Endothelial cell of umbilical vein (primary cell): Measurements from ENCODE around the gene RBL1. TPM values are rescaled to one million over a fixed set of nuclear protein-coding genes. Genes with fewer than 3 reads are reported as not detected.

Source experiments
- BruUV-seq: library from RNA; stranded (reverse); fragments of 400-500 nt; replicated peaks from 2 replicates; lab custom pipeline; 2021; lab: Mats Ljungman, UMichigan
- CTCF ChIA-PET: fragments of 300-600, 350-600 bp; sonication (Branson Sonifier 250); formaldehyde crosslinking; loops from one replicate; lab custom pipeline; 2021; ENCODE audit warnings: antibody characterized with exemption, inconsistent platforms; lab: Charles Lee
- POLR2A ChIA-PET: fragments of 300-600, 350-600 bp; sonication (Branson Sonifier 250); formaldehyde crosslinking; loops from one replicate; lab custom pipeline; 2021; ENCODE audit warnings: antibody characterized with exemption, inconsistent platforms; lab: Charles Lee
- DNase-seq: peaks from one replicate; pipeline ENCODE4 v3.0.0-alpha.2; 2011; ENCODE audit warnings: low read depth, low spot score
- FAIRE-seq: peaks from 2 replicates; lab custom pipeline; 2011; peaks lifted over from hg19 to GRCh38; lab: Jason Lieb, UNC
- H2AFZ ChIP-seq: 2 replicates; pipeline ENCODE4 v1.6.0; 2012; ENCODE audit warnings: low read depth, low read length, control low read depth, inconsistent platforms
- H3K27ac ChIP-seq: 2 replicates; pipeline ENCODE4 v1.5.1; 2011; ENCODE audit warnings: low read depth, mild to moderate bottlenecking, control low read depth, low read length, moderate library complexity; ENCODE audit not compliant: insufficient read depth
- H3K27me3 ChIP-seq, 2 experiments: 2 replicates each; pipeline versions ENCODE4 v1.6.0 to v1.6.1; 2011; ENCODE audit warnings: low read length in 2 of 2, mixed read lengths in 1 of 2; ENCODE audit not compliant: control insufficient read depth in 2 of 2, insufficient read depth in 2 of 2
- H3K36me3 ChIP-seq, 2 experiments: 2 replicates in 1 of 2; 3 replicates in 1 of 2; pipeline ENCODE4 v1.5.1; 2011; ENCODE audit warnings: low read length in 2 of 2, mild to moderate bottlenecking in 1 of 2, moderate library complexity in 1 of 2; ENCODE audit not compliant: control insufficient read depth in 2 of 2, insufficient read depth in 2 of 2; ENCODE audit errors: extremely low read depth in 1 of 2
- H3K4me1 ChIP-seq: 3 replicates; pipeline ENCODE4 v1.5.1; 2011; ENCODE audit warnings: mild to moderate bottlenecking, low read length; ENCODE audit not compliant: control insufficient read depth, insufficient read depth; ENCODE audit errors: extremely low read depth
- H3K4me2 ChIP-seq: 2 replicates; pipeline ENCODE4 v1.6.1; 2011; ENCODE audit warnings: low read length, control low read depth, mixed read lengths; ENCODE audit not compliant: insufficient read depth
- H3K4me3 ChIP-seq, 3 experiments: fragments of 200-600 bp in 1 of 3; sonication (generic), shearing (Covaris generic) in 1 of 3; replicated peaks in 1 of 3; 2 replicates each; pipeline ENCODE4 v1.5.1; 2011 to 2016; ENCODE audit warnings: control low read depth in 3 of 3, low read length in 3 of 3, mild to moderate bottlenecking in 2 of 3, inconsistent platforms in 1 of 3, low read depth in 1 of 3, moderate library complexity in 1 of 3; ENCODE audit not compliant: insufficient read depth in 1 of 3
- H3K79me2 ChIP-seq: 2 replicates; pipeline ENCODE4 v1.6.0; 2012; ENCODE audit warnings: low read length, inconsistent platforms; ENCODE audit not compliant: control insufficient read depth, insufficient read depth
- H3K9ac ChIP-seq: replicated peaks from 2 replicates; pipeline ENCODE3; 2011; ENCODE audit warnings: low read length, control low read depth; ENCODE audit not compliant: insufficient read depth; ENCODE audit errors: extremely low read depth
- H3K9me1 ChIP-seq: replicated peaks from 3 replicates; pipeline ENCODE4 v1.6.0; 2011; ENCODE audit warnings: mild to moderate bottlenecking, low read length; ENCODE audit not compliant: control insufficient read depth, insufficient read depth; ENCODE audit errors: extremely low read depth
- H3K9me3 ChIP-seq: replicated peaks from 2 replicates; pipeline ENCODE4 v1.5.1; 2012; ENCODE audit warnings: low read length, inconsistent platforms; ENCODE audit not compliant: control insufficient read depth, insufficient read depth
- H4K20me1 ChIP-seq: replicated peaks from 2 replicates; pipeline ENCODE3; 2011; ENCODE audit warnings: mild to moderate bottlenecking, low read length; ENCODE audit not compliant: control insufficient read depth, insufficient read depth; ENCODE audit errors: extremely low read depth
- CTCF ChIP-seq, 2 donors: IDR thresholded peaks; 1 replicate in 1 of 2; 2 replicates in 1 of 2; pipeline ENCODE4 v1.5.1; 2011; ENCODE audit warnings: low read length in 2 of 2, mild to moderate bottlenecking in 2 of 2, moderate library complexity in 2 of 2, control low read depth in 1 of 2, inconsistent platforms in 1 of 2, low read depth in 1 of 2; ENCODE audit not compliant: insufficient read depth in 1 of 2; ENCODE audit errors: extremely low read depth in 1 of 2
- EZH2 ChIP-seq: IDR thresholded peaks from 2 replicates; pipeline ENCODE4 v1.6.1; 2012; ENCODE audit warnings: borderline replicate concordance, low read depth, mild to moderate bottlenecking, moderate library complexity, low read length, inconsistent platforms; ENCODE audit not compliant: severe bottlenecking
- FOS ChIP-seq: IDR thresholded peaks from 2 replicates; pipeline ENCODE4 v1.6.1; 2011; ENCODE audit warnings: mild to moderate bottlenecking, low read length, moderate library complexity, borderline replicate concordance; ENCODE audit not compliant: insufficient read depth
- GATA2 ChIP-seq: IDR thresholded peaks from 2 replicates; pipeline ENCODE4 v1.7.0; 2011; ENCODE audit warnings: low read depth, mild to moderate bottlenecking, moderate library complexity, mixed read lengths, low read length; ENCODE audit not compliant: insufficient read length, insufficient read depth
- JUN ChIP-seq: IDR thresholded peaks from 2 replicates; pipeline ENCODE4 v1.6.1; 2011; ENCODE audit warnings: borderline replicate concordance, low read depth; ENCODE audit not compliant: insufficient read length, insufficient read depth
- MAX ChIP-seq: IDR thresholded peaks from 2 replicates; pipeline ENCODE4 v1.6.1; 2011; ENCODE audit not compliant: insufficient read depth, insufficient read length
- MYC ChIP-seq: IDR thresholded peaks from one replicate; pipeline ENCODE4 v1.6.1; 2011; ENCODE audit warnings: mild to moderate bottlenecking, low read depth, low read length
- POLR2A ChIP-seq: IDR thresholded peaks from 2 replicates; pipeline ENCODE4 v1.6.1; 2012; ENCODE audit warnings: low read depth, mild to moderate bottlenecking, control low read depth, low read length
- POLR2AphosphoS5 ChIP-seq: IDR thresholded peaks from 2 replicates; pipeline ENCODE4 v1.6.1; 2012; ENCODE audit warnings: low read depth, mild to moderate bottlenecking, control low read depth, low read length, moderate library complexity; ENCODE audit not compliant: insufficient read depth
- dilution Hi-C: fragments of 300-500 bp; cut with MboI; formaldehyde crosslinking; loops from one replicate; pipeline ENCODE4 v1.15.0; 2019; ENCODE audit warnings: low sequenced_read_pairs; ENCODE audit not compliant: extremely low pct_ligation_motif_present
- intact Hi-C: fragments of 100-400 bp; cut with micrococcal nuclease; formaldehyde crosslinking; loops from one replicate; pipeline ENCODE4 v1.10.0; 2022
- polyA plus RNA-seq, 4 experiments: library from polyadenylated mRNA; depleted of rRNA in 3 of 4; stranded (reverse) in 3 of 4; unstranded in 1 of 4; fragments of >200 nt; gene quantifications; 2 replicates each; pipeline versions ENCODE4 v1.2.1 to v1.2.3, GENCODE V29; 2011 to 2012; ENCODE audit warnings: missing spikeins in 1 of 4
- total RNA-seq: library from RNA; stranded (reverse); gene quantifications from 2 replicates; pipeline ENCODE4 v1.2.3, GENCODE V29; 2021

The RBL1 gene
- total and polyA plus RNA-seq, 2 donors (not counting 3 experiments of a cell fraction or from before 2014, with no cell fraction given) = 3.1 to 20.1 TPM

GRCh38 chr20:36974660-36975059 lies 121.1 kb downstream of the RBL1 start:
- POLR2A ChIA-PET = no interaction called here
- Histone ChIP-seq H3K9me1 (no peaks in the 10 kb centered on the region), H3K36me3 (no peaks in the 10 kb centered on the region), H3K4me1 (no peaks in the 10 kb centered on the region), H3K4me3 (no peak overlapping the region), H3K79me2 (no peaks in the 10 kb centered on the region), H4K20me1 (no peaks in the 10 kb centered on the region), H3K4me2 (no peak overlapping the region), H3K27me3 (no peaks in the 10 kb centered on the region), H3K9ac (no peak overlapping the region), H2AFZ (no peak overlapping the region), H3K27ac (no peak overlapping the region), H3K9me3 (no peaks in the 10 kb centered on the region)
- intact Hi-C loops (no loop called here), dilution Hi-C loops (no loop called here)
- CTCF ChIA-PET = no interaction called here
- TF ChIP-seq POLR2AphosphoS5 (no peak), EZH2 (no peak), CTCF (IDR thresholded peaks at IDR 0.05; ENCODE audit: extremely low read depth in 1 of 2, insufficient read depth in 1 of 2, low read depth in 1 of 2, low read length in 2 of 2) (no peak), FOS (no peak), JUN (no peak), MAX (no peak), GATA2 (no peak), POLR2A (no peak), MYC (no peak)
- FAIRE-seq (no peak), DNase-seq (no peak)
- BruUV-seq = no TSS peak
